VCaP (cell line): ENCODE measurements around the gene LECT2.

ENCODE experiments used
- H3K27ac ChIP-seq: fragments of 450-650 bp; 2 replicates; pipeline ENCODE4 v1.5.1; 2017
- CTCF ChIP-seq: fragments of 450-650 bp; conservative IDR thresholded peaks from 2 replicates; pipeline ENCODE4 v1.5.1; 2017; ENCODE audit warnings: mild to moderate bottlenecking, moderate library complexity

Gene LECT2

GRCh38 chr5:135951807-135952206 lies 3.0 kb downstream of the LECT2 start:
- H3K27ac ChIP-seq, result peak overlapping the region; percentile 21; the same call in 1 of the 2 replicates
- no peak for TF ChIP-seq CTCF

- TF ChIP-seq CTCF, result no peak
- peak overlapping the region; percentile 21; the same call in 1 of the 2 replicates for H3K27ac ChIP-seq
Observed at GRCh38 chr5:135951257-135951656, 3.5 kb downstream of the LECT2 start.

GRCh38 chr5:135950611-135951010 lies 4.2 kb downstream of the LECT2 start:
- no peak for TF ChIP-seq CTCF
- peak overlapping the region; percentile 21; the same call in 1 of the 2 replicates for H3K27ac ChIP-seq

- no peak overlapping the region for H3K27ac ChIP-seq
Observed at GRCh38 chr5:135944967-135945560, 9.7 kb downstream of the LECT2 start.

GRCh38 chr5:135944564-135944963 lies 10.2 kb downstream of the LECT2 start:
- TF ChIP-seq CTCF, result no peak
- H3K27ac ChIP-seq, result no peak overlapping the region

More at GRCh38 chr5:135944967-135945560, 9.7 kb downstream of the LECT2 start:
- TF ChIP-seq CTCF, result peak; percentile 81

- no peak overlapping the region for H3K27ac ChIP-seq
- no peak for TF ChIP-seq CTCF
Observed at GRCh38 chr5:135942202-135942771, 12.5 kb downstream of the LECT2 start.

GRCh38 chr5:135941711-135942110 lies 13.1 kb downstream of the LECT2 start:
- H3K27ac ChIP-seq, result no peak overlapping the region

More at GRCh38 chr5:135941711-135942110, 13.1 kb downstream of the LECT2 start:
- no peak for TF ChIP-seq CTCF
